Measurements from ENCODE around the gene PAPSS1. TPM values are rescaled to one million over a fixed set of nuclear protein-coding genes. Genes with fewer than 3 reads are reported as not detected.
"Not testable (repeated sequence)": the region's sequence is repeated elsewhere in the genome, so short reads cannot be mapped to it uniquely, and the experiment has no call there.

The PAPSS1 gene
- total RNA-seq, 3 donors from 2014 or later (not counting 1 experiment from before 2014, with no cell fraction given), result 10.2 to 21.3 (median 12.9) TPM

GRCh38 chr4:107733431-107733925 lies 13.4 kb upstream of the PAPSS1 start:
- DNase-seq, result no peak
- Histone ChIP-seq H3K4me3 (ENCODE audit: low read length) (no peak overlapping the region), H3K9me3 (ENCODE audit: control insufficient read depth, insufficient read depth, low read length) (no peaks in the 10 kb centered on the region), H3K36me3 (ENCODE audit: control insufficient read depth, insufficient read depth, low read length) (no peaks in the 10 kb centered on the region), H3K4me1 (ENCODE audit: control insufficient read depth, insufficient read depth, low read length) (no peaks in the 10 kb centered on the region), H3K27me3 (ENCODE audit: control insufficient read depth, insufficient read depth, low read length) (no peaks in the 10 kb centered on the region), H3K27ac (ENCODE audit: low read length) (no peak overlapping the region)
- TF ChIP-seq, protein P1, sequence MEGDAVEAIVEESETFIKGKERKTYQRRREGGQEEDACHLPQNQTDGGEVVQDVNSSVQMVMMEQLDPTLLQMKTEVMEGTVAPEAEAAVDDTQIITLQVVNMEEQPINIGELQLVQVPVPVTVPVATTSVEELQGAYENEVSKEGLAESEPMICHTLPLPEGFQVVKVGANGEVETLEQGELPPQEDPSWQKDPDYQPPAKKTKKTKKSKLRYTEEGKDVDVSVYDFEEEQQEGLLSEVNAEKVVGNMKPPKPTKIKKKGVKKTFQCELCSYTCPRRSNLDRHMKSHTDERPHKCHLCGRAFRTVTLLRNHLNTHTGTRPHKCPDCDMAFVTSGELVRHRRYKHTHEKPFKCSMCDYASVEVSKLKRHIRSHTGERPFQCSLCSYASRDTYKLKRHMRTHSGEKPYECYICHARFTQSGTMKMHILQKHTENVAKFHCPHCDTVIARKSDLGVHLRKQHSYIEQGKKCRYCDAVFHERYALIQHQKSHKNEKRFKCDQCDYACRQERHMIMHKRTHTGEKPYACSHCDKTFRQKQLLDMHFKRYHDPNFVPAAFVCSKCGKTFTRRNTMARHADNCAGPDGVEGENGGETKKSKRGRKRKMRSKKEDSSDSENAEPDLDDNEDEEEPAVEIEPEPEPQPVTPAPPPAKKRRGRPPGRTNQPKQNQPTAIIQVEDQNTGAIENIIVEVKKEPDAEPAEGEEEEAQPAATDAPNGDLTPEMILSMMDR (IDR thresholded peaks at IDR 0.05), result no peak
- Mint-ChIP-seq H3K4me1 (no peaks in the 10 kb centered on the region), H3K4me3 (no peak overlapping the region), H3K27ac (no peak overlapping the region), H3K9me3 (no peaks in the 10 kb centered on the region), H3K36me3 (no peaks in the 10 kb centered on the region), H3K27me3 (ENCODE audit: low read depth in 2 of 2) (peaks cover 7 to 13% of the 10 kb centered on the region in 2 donors)
- intact Hi-C loops (cut with micrococcal nuclease), result loop anchor here (10.0 kb wide), 1 partner anchor 1499 kb away; no protein-coding TSS in a partner anchor
- 16% methylated on average over 7 of the region's 7 CpGs for WGBS (ENCODE audit: insufficient coverage)
- ATAC-seq, result no peak

GRCh38 chr4:107729050-107729449 lies 9.0 kb upstream of the PAPSS1 start:
- H3K36me3 ChIP-seq (ENCODE audit: control insufficient read depth, insufficient read depth, low read length); H3K27ac ChIP-seq (ENCODE audit: low read length); H3K4me1 ChIP-seq (ENCODE audit: control insufficient read depth, insufficient read depth, low read length); ATAC-seq; H3K27me3 ChIP-seq (ENCODE audit: control insufficient read depth, insufficient read depth, low read length); H3K9me3 Mint-ChIP-seq; H3K4me3 Mint-ChIP-seq; DNase-seq; H3K4me3 ChIP-seq (ENCODE audit: low read length); H3K4me1 Mint-ChIP-seq; H3K9me3 ChIP-seq (ENCODE audit: control insufficient read depth, insufficient read depth, low read length); intact Hi-C loops (cut with micrococcal nuclease); H3K36me3 Mint-ChIP-seq; H3K27ac Mint-ChIP-seq: not testable (repeated sequence)
- H3K27me3 Mint-ChIP-seq (ENCODE audit: low read depth in 2 of 2), result peaks cover 13 to 14% of the 10 kb centered on the region in 2 donors
- WGBS (ENCODE audit: insufficient coverage), result 45% methylated on average over 4 of the region's 4 CpGs

DNA sequence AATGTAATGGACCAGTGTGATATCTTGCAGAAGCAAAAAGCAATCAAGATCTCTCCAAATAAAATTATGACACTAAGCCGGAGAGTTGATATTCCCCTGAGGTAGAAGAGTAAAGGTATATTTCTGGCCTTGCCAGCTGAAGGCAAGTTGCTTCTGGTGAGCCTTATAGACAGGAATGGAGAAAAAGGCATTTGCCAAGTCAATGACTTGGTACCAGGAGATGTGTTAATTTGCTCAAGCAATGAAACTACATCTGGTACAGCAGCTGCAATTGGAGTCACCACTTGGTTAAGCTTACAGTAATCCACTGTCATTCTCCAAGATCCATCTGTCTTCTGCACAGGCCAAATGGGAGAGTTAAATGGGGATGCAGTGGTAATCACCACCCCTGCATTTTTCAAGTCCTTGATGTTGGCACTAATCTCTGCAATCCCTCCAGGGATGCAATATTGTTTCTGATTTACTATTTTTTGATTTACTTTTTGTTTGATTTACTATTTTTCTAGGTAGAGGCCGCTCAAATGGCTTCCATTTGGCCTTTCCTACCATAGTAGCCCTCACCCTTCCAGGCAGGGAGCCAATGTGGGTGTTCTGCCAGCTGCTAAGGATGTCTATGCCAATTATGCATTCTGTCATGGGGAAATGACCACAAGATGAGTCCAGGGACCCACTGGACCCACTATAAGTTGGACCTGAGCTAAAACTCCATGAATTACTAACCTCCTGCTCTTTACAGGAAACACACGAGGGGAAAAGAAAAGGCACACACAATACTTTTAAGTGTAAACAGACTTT lies 6.3 kb upstream of the PAPSS1 start:
- intact Hi-C loops (cut with micrococcal nuclease); H3K4me3 Mint-ChIP-seq; DNase-seq; H3K36me3 ChIP-seq (ENCODE audit: control insufficient read depth, insufficient read depth, low read length); H3K4me1 Mint-ChIP-seq; H3K9me3 Mint-ChIP-seq; H3K36me3 Mint-ChIP-seq; ATAC-seq; H3K4me3 ChIP-seq (ENCODE audit: low read length); H3K4me1 ChIP-seq (ENCODE audit: control insufficient read depth, insufficient read depth, low read length); H3K27ac ChIP-seq (ENCODE audit: low read length); H3K27me3 ChIP-seq (ENCODE audit: control insufficient read depth, insufficient read depth, low read length); H3K9me3 ChIP-seq (ENCODE audit: control insufficient read depth, insufficient read depth, low read length); H3K27ac Mint-ChIP-seq: not testable (repeated sequence)
- 90% methylated on average over 3 of the region's 3 CpGs for WGBS (ENCODE audit: insufficient coverage)
- H3K27me3 Mint-ChIP-seq (ENCODE audit: low read depth in 2 of 2), result peaks cover 10 to 13% of the 10 kb centered on the region in 2 donors

GRCh38 chr4:107725281-107725859 lies 5.3 kb upstream of the PAPSS1 start:
- no peaks in the 10 kb centered on the region for H3K27me3 ChIP-seq (ENCODE audit: control insufficient read depth, insufficient read depth, low read length)
- no peaks in the 10 kb centered on the region for H3K9me3 ChIP-seq (ENCODE audit: control insufficient read depth, insufficient read depth, low read length)
- WGBS (ENCODE audit: insufficient coverage), result 98% methylated on average over 3 of the region's 3 CpGs
- Mint-ChIP-seq H3K9me3 (no peaks in the 10 kb centered on the region), H3K27ac (no peak overlapping the region), H3K4me1 (peaks cover 11 to 14% of the 10 kb centered on the region in 2 donors), H3K27me3 (ENCODE audit: low read depth in 2 of 2) (peaks cover 10 to 13% of the 10 kb centered on the region in 2 donors), H3K36me3 (no peaks in the 10 kb centered on the region), H3K4me3 (no peak overlapping the region)
- no peaks in the 10 kb centered on the region for H3K36me3 ChIP-seq (ENCODE audit: control insufficient read depth, insufficient read depth, low read length)
- DNase-seq (no peak), ATAC-seq (no peak)
- H3K4me1 ChIP-seq (ENCODE audit: control insufficient read depth, insufficient read depth, low read length), result peaks cover 12% of the 10 kb centered on the region
- TF ChIP-seq, protein P1 (IDR thresholded peaks at IDR 0.05), result no peak
- intact Hi-C loops (cut with micrococcal nuclease), result no loop called here
- H3K27ac ChIP-seq (ENCODE audit: low read length), result no peak overlapping the region
- H3K4me3 ChIP-seq (ENCODE audit: low read length), result no peak overlapping the region

DNA sequence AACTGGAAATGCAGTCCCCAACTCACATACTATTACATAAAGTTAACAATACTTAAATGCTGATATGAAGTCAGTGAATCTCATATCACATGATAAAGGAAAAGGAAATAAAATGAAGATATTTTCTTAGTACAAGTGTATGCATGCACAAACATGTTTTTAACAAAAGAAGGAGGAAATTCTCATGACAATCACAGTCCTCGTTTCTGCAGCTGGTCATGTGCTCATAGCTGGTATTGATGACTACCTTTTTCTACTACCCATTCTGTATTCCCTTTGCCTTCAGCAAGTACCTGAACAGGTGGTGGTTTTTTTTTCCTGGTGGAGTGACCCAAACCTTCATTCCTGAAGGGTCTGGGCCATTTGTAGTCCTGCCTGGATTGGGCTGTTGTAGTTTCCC lies 3.3 kb upstream of the PAPSS1 start:
- H3K27ac Mint-ChIP-seq; H3K36me3 Mint-ChIP-seq; H3K9me3 Mint-ChIP-seq; H3K36me3 ChIP-seq (ENCODE audit: control insufficient read depth, insufficient read depth, low read length); DNase-seq; H3K27ac ChIP-seq (ENCODE audit: low read length); H3K27me3 ChIP-seq (ENCODE audit: control insufficient read depth, insufficient read depth, low read length); ATAC-seq; H3K4me3 ChIP-seq (ENCODE audit: low read length); H3K9me3 ChIP-seq (ENCODE audit: control insufficient read depth, insufficient read depth, low read length): not testable (repeated sequence)
- Mint-ChIP-seq H3K4me3 (peak overlapping the region; percentile 33), H3K4me1 (peaks cover 27 to 30% of the 10 kb centered on the region in 2 donors), H3K27me3 (ENCODE audit: low read depth in 2 of 2) (peaks cover 6 to 11% of the 10 kb centered on the region in 2 donors)
- intact Hi-C loops (cut with micrococcal nuclease), result loop anchor here (5.0 kb wide), 1 partner anchor 264 kb away; the partner anchor contains the start of gene HADH
- peaks cover 18% of the 10 kb centered on the region for H3K4me1 ChIP-seq (ENCODE audit: control insufficient read depth, insufficient read depth, low read length)
- 100% methylated on average over 1 of the region's 1 CpG for WGBS (ENCODE audit: insufficient coverage)
